OCI-LY3 (cell line): ENCODE results near the gene ADCY9.

Experiments used
- CTCF ChIP-seq: fragments of 200-600, 300-600 bp; sonication (generic); IDR thresholded peaks from 2 replicates; pipeline ENCODE4 v1.5.1; 2014; ENCODE audit warnings: antibody characterized with exemption, low read length, low read depth
- EZH2phosphoT487 ChIP-seq: fragments of 200-600 bp; shearing (Covaris generic); IDR thresholded peaks from 2 replicates; pipeline ENCODE4 v1.6.1; 2018; ENCODE audit warnings: antibody characterized with exemption, mixed run types, low read depth

GRCh38 chr16:4032768-4033167, 83.5 kb downstream of the ADCY9 start:
- TF ChIP-seq CTCF: no peak
- no peak for TF ChIP-seq EZH2phosphoT487
